ENCODE measurements around the gene WFIKKN2. TPM values are rescaled to one million over a fixed set of nuclear protein-coding genes. Genes with fewer than 3 reads are reported as not detected.
A peak's percentile ranks its signal among the peaks of the same experiment; 100 is the strongest.
"Not testable (repeated sequence)": the region's sequence is repeated elsewhere in the genome, so short reads cannot be mapped to it uniquely, and the experiment has no call there.

The WFIKKN2 gene
- total RNA-seq, 1 experiment from 2014 or later, result not detected

GRCh38 chr17:50843150-50843905 lies 7.9 kb downstream of the WFIKKN2 start:
- in situ Hi-C loops (cut with HindIII; ENCODE audit: low pct_unique_long_range_greater_than_20kb, low sequenced_read_pairs), result no loop called here
- DNase-seq (ENCODE audit: low read depth, low spot score), result no peak

GRCh38 chr17:50844117-50844700 lies 8.8 kb downstream of the WFIKKN2 start:
- in situ Hi-C loops (cut with HindIII; ENCODE audit: low pct_unique_long_range_greater_than_20kb, low sequenced_read_pairs), result no loop called here
- DNase-seq (ENCODE audit: low read depth, low spot score), result no peak

GRCh38 chr17:50845240-50846147 lies 10.1 kb downstream of the WFIKKN2 start:
- in situ Hi-C loops (cut with HindIII; ENCODE audit: low pct_unique_long_range_greater_than_20kb, low sequenced_read_pairs), result no loop called here
- no peak for DNase-seq (ENCODE audit: low read depth, low spot score)

GRCh38 chr17:50847566-50847965 lies 12.2 kb downstream of the WFIKKN2 start:
- DNase-seq (ENCODE audit: low read depth, low spot score), result no peak

GRCh38 chr17:50848039-50848438 lies 12.7 kb downstream of the WFIKKN2 start:
- in situ Hi-C loops (cut with HindIII; ENCODE audit: low pct_unique_long_range_greater_than_20kb, low sequenced_read_pairs), result no loop called here
- DNase-seq (ENCODE audit: low read depth, low spot score), result no peak

More at GRCh38 chr17:50847566-50847965, 12.2 kb downstream of the WFIKKN2 start:
- in situ Hi-C loops (cut with HindIII; ENCODE audit: low pct_unique_long_range_greater_than_20kb, low sequenced_read_pairs), result no loop called here

GRCh38 chr17:50848711-50849110 lies 13.3 kb downstream of the WFIKKN2 start:
- no peak for DNase-seq (ENCODE audit: low read depth, low spot score)
- in situ Hi-C loops (cut with HindIII; ENCODE audit: low pct_unique_long_range_greater_than_20kb, low sequenced_read_pairs), result no loop called here

- DNase-seq (ENCODE audit: low read depth, low spot score), result peak; percentile 15
- in situ Hi-C loops (cut with HindIII; ENCODE audit: low pct_unique_long_range_greater_than_20kb, low sequenced_read_pairs), result no loop called here
Observed at GRCh38 chr17:50850640-50851039, 15.3 kb downstream of the WFIKKN2 start.

GRCh38 chr17:50853015-50853615 lies 17.7 kb downstream of the WFIKKN2 start:
- in situ Hi-C loops (cut with HindIII; ENCODE audit: low pct_unique_long_range_greater_than_20kb, low sequenced_read_pairs), result no loop called here

GRCh38 chr17:50853781-50854180 lies 18.4 kb downstream of the WFIKKN2 start:
- no peak for DNase-seq (ENCODE audit: low read depth, low spot score)
- in situ Hi-C loops (cut with HindIII; ENCODE audit: low pct_unique_long_range_greater_than_20kb, low sequenced_read_pairs), result no loop called here

More at GRCh38 chr17:50853015-50853615, 17.7 kb downstream of the WFIKKN2 start:
- DNase-seq (ENCODE audit: low read depth, low spot score), result no peak

GRCh38 chr17:50855708-50856330 lies 20.4 kb downstream of the WFIKKN2 start:
- DNase-seq (ENCODE audit: low read depth, low spot score), result no peak
- in situ Hi-C loops (cut with HindIII; ENCODE audit: low pct_unique_long_range_greater_than_20kb, low sequenced_read_pairs), result no loop called here

- in situ Hi-C loops (cut with HindIII; ENCODE audit: low pct_unique_long_range_greater_than_20kb, low sequenced_read_pairs), result no loop called here
- no peak for DNase-seq (ENCODE audit: low read depth, low spot score)
Observed at GRCh38 chr17:50856431-50856830, 21.0 kb downstream of the WFIKKN2 start.

- in situ Hi-C loops (cut with HindIII; ENCODE audit: low pct_unique_long_range_greater_than_20kb, low sequenced_read_pairs), result no loop called here
- DNase-seq (ENCODE audit: low read depth, low spot score), result no peak
Observed at GRCh38 chr17:50858486-50859225, 23.3 kb downstream of the WFIKKN2 start.

GRCh38 chr17:50859727-50860126 lies 24.3 kb downstream of the WFIKKN2 start:
- DNase-seq (ENCODE audit: low read depth, low spot score); in situ Hi-C loops (cut with HindIII; ENCODE audit: low pct_unique_long_range_greater_than_20kb, low sequenced_read_pairs): not testable (repeated sequence)

GRCh38 chr17:50861334-50861676 lies 25.9 kb downstream of the WFIKKN2 start:
- in situ Hi-C loops (cut with HindIII; ENCODE audit: low pct_unique_long_range_greater_than_20kb, low sequenced_read_pairs), result no loop called here
- DNase-seq (ENCODE audit: low read depth, low spot score), result no peak

- in situ Hi-C loops (cut with HindIII; ENCODE audit: low pct_unique_long_range_greater_than_20kb, low sequenced_read_pairs), result no loop called here
- no peak for DNase-seq (ENCODE audit: low read depth, low spot score)
Observed at GRCh38 chr17:50861822-50862528, 26.6 kb downstream of the WFIKKN2 start.

GRCh38 chr17:50863221-50863843 lies 27.9 kb downstream of the WFIKKN2 start:
- peak; percentile 75 for DNase-seq (ENCODE audit: low read depth, low spot score)
- in situ Hi-C loops (cut with HindIII; ENCODE audit: low pct_unique_long_range_greater_than_20kb, low sequenced_read_pairs), result no loop called here

All from SK-MEL-5 (cell line).